K562 (cell line): ENCODE results near the gene CFAP90. TPM values are rescaled to one million over a fixed set of nuclear protein-coding genes. Genes with fewer than 3 reads are reported as not detected.

Experiments
- BRD9 ChIP-seq: fragments of 450-650 bp; IDR thresholded peaks from 2 replicates; pipeline ENCODE4 v1.6.1; 2018; ENCODE audit warnings: low read depth; ENCODE audit not compliant: partially characterized antibody
- ETV1 ChIP-seq: fragments of 450-650 bp; conservative IDR thresholded peaks from 2 replicates; pipeline ENCODE4 v1.6.1; 2016; ENCODE audit warnings: missing genetic modification characterization, control low read depth, low read depth, missing compliant biosample characterization
- ETV6 ChIP-seq, 3 experiments: fragments of 150-350 bp in 1 of 3; sonication (generic) in 1 of 3; formaldehyde crosslinking in 1 of 3; IDR thresholded peaks; 2 replicates each; pipeline versions ENCODE4 v1.6.1 to v1.8.0; 2014 to 2022; ENCODE audit warnings: borderline replicate concordance in 2 of 3, low read depth in 2 of 3, antibody characterized with exemption in 1 of 3, low read length in 1 of 3, mild to moderate bottlenecking in 1 of 3, missing genetic modification reagents in 1 of 3
- GMEB1 ChIP-seq: fragments of 250-450 bp; sonication (Bioruptor Pico); IDR thresholded peaks from 2 replicates; pipeline ENCODE4 v1.4.0; 2020; ENCODE audit warnings: mild to moderate bottlenecking
- MAFG ChIP-seq: fragments of 450-650 bp; conservative IDR thresholded peaks from 2 replicates; pipeline ENCODE4 v1.6.1; 2016; ENCODE audit warnings: missing genetic modification characterization, missing compliant biosample characterization
- MTA3 ChIP-seq: fragments of 450-650 bp; formaldehyde crosslinking; IDR thresholded peaks from 2 replicates; pipeline ENCODE4 v1.6.1; 2017; ENCODE audit warnings: mild to moderate bottlenecking, borderline replicate concordance
- ZNF175 ChIP-seq: fragments of 200-800 bp; sonication (Bioruptor generic); IDR thresholded peaks from 2 replicates; pipeline ENCODE4 v1.6.1; 2016; ENCODE audit warnings: low read depth, mild to moderate bottlenecking, missing genetic modification characterization, missing compliant biosample characterization
- polyA plus RNA-seq, 8 experiments: library from polyadenylated mRNA; depleted of rRNA in 4 of 8; stranded (reverse) in 5 of 8; unstranded in 3 of 8; fragments of >200 nt; fragmentation: Nextera tagmentation in 2 of 8; fragmentation: Illumina TruSeq in 1 of 8; extraction: Ambion mirVana in 2 of 8; extraction: Trizol in 1 of 8; gene quantifications; 2 replicates each; pipeline versions ENCODE4 v1.2.1 to v1.2.3, GENCODE V29; 2011 to 2014; ENCODE audit warnings: inconsistent platforms in 1 of 8, missing spikeins in 1 of 8
- total RNA-seq, 7 experiments: library from RNA; depleted of rRNA in 6 of 7; stranded (reverse); fragments of >200 nt in 6 of 7; fragmentation: Illumina TruSeq in 2 of 7; extraction: Trizol in 2 of 7; gene quantifications; 2 replicates each; pipeline versions ENCODE4 v1.2.1 to v1.2.3, GENCODE V29; 2011 to 2021; ENCODE audit warnings: low replicate concordance in 1 of 7
- TF ChIP-seq, protein P1 (sequence below), 2 experiments: IDR thresholded peaks in 1 of 2; conservative IDR thresholded peaks in 1 of 2; 2 replicates each; pipeline ENCODE4 v1.6.1; 2016; ENCODE audit warnings: low read depth in 2 of 2, mild to moderate bottlenecking in 1 of 2, missing compliant biosample characterization in 1 of 2, missing genetic modification characterization in 1 of 2, moderate library complexity in 1 of 2

The CFAP90 gene
- total and polyA plus RNA-seq, 9 of the 15 experiments (the other 6 are each of a cell fraction or from before 2014, with no cell fraction given): not detected

- TF ChIP-seq, protein P1, sequence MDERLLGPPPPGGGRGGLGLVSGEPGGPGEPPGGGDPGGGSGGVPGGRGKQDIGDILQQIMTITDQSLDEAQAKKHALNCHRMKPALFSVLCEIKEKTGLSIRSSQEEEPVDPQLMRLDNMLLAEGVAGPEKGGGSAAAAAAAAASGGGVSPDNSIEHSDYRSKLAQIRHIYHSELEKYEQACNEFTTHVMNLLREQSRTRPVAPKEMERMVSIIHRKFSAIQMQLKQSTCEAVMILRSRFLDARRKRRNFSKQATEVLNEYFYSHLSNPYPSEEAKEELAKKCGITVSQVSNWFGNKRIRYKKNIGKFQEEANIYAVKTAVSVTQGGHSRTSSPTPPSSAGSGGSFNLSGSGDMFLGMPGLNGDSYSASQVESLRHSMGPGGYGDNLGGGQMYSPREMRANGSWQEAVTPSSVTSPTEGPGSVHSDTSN (CRISPR knock-in tag; IDR thresholded peaks at IDR 0.05; ENCODE audit: low read depth): no peak
- TF ChIP-seq, protein P1 (tag; conservative IDR thresholded peaks at IDR 0.05; ENCODE audit: low read depth): no peak
- TF ChIP-seq ETV6 (IDR thresholded peaks at IDR 0.05; ENCODE audit: borderline replicate concordance in 1 of 2, low read depth in 2 of 2, low read length in 1 of 2) (no peak), ETV6 (CRISPR knock-in tag; IDR thresholded peaks at IDR 0.05; ENCODE audit: borderline replicate concordance) (no peak), GMEB1 (no peak), ETV1 (tag) (no peak), MTA3 (no peak), MAFG (no peak), ZNF175 (no peak), BRD9 (no peak)
- TF ChIP-seq, all 486 proteins: peak for 0
Observed at GRCh38 chr5:7851240-7851592, 283 bp upstream of the CFAP90 start (continued).
